HG02759 (cell line): ENCODE data around the gene SMOC1.

Experiments used
- ATAC-seq: cut with Tn5 transposase; IDR thresholded peaks from one replicate; pipeline ENCODE4 v1.9.1; 2021; ENCODE audit warnings: mild to moderate bottlenecking, moderate library complexity; ENCODE audit not compliant: unreplicated experiment

Gene SMOC1

GRCh38 chr14:70004791-70005190 is 125.6 kb downstream of the SMOC1 start:
- no peak for ATAC-seq

GRCh38 chr14:70005281-70005805 is 126.1 kb downstream of the SMOC1 start:
- no peak for ATAC-seq

GRCh38 chr14:70006699-70007098 is 127.5 kb downstream of the SMOC1 start:
- ATAC-seq: no peak

GRCh38 chr14:70008284-70009262 is 129.4 kb downstream of the SMOC1 start:
- ATAC-seq: no peak

DNA sequence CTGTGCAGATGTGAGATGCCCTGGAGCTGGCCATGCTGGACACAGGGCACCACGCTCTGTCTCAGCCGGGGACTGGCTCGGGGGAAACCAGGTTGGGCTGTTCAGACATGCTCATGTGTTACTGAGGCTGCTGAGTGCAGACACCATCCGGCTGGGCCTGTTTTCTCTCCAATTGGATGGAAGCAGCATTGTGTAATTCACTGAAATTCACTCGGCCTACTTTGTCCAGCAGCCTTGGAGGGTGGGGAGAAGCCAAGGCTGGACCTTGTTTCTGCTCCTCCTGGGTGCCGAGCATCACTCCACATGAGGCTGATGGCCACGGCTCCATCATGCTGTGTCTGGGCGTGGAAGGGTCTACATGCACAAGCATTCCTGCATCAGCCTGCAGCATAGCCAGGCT is 130.7 kb downstream of the SMOC1 start:
- no peak for ATAC-seq

DNA sequence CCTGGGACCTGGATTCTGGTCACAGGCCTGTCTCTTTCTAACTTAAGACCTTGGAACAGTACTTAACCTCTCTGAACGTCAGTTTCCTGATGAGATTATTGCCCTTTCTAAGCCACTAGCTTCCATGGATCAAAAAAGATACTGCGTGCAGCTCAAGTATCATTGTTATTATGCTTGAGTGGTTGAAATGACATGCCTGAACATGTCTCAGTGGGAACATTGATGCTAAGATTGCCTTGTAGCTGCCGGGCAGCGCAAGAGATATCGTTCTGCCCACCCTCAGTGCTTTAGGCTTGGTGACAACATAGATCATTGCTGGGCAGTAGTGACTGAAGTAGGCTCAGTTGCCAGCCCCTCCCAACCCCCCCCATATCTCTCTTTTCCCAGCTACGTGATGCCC is 131.9 kb downstream of the SMOC1 start:
- no peak for ATAC-seq

DNA sequence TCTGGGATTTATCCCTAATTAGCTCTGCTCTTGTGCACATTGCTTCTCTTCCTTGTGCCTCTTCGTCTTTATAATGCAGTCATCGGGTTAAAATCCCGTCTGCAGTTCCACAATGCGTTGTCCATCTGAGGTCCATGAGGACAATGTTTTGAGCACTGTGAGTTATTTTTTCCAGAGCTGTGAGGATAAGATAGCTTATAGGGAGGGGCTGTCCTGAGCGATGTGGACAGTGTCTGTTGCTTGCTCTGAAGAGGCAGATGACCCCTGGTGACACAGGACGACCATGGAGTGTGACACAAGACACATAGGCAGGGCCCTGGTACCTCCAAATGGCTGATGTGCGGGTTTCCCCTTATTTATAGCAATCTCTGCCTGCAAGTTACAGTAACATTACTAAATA is 132.5 kb downstream of the SMOC1 start:
- no peak for ATAC-seq

GRCh38 chr14:70013271-70013873 is 134.2 kb downstream of the SMOC1 start:
- no peak for ATAC-seq

DNA sequence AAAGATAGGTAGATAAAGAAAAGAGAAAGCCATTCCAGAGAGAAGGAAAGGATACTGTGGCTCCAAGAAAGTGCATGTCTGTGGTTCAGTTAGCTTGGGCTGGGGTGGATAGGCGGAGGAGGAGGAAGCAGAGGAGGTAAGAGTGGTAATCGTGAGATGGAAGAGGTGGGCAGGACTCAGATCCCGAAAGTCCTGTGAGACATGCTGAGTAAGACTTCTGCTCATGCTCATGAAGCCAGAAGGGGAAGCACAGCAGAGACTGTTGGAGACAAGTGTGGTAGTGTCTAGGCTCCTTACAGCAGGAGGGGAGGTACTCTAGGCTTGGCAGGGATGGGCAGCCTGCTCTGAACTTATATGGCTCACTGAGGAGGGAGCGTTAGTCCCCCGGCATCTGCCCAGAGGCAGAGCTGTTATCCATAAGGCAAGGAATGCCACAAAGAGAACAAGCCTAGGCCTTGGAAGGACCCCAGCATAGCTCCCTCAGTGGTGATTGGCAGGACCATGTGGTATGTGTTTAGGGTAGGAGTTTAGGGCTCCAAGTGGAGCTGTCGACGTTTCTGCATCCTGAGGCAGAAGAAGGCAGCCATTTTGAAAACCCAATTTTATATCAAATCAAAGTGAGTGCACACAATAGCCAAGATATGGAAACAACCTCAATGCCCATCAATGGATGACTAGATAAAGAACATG is 135.3 kb downstream of the SMOC1 start:
- ATAC-seq: no peak

DNA sequence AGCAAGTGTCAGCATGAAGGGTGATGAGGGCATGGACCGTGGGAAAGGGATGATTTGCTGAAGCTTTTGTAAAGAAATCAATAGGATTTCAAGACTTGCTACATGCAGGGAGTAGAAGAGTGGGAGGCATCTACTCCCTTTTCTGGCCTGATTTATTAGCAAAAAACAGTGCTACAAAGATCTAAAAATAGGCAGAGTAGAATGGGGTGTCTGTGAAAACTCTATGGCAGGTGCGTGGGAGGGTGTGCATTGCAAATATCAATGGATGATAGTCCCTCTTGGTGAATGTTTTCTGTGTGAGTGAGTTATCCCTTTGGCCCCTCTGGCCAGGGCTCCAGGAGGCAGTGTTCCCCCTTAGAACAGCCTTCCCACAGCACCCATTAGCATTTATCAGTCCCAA is 139.0 kb downstream of the SMOC1 start:
- ATAC-seq: no peak

DNA sequence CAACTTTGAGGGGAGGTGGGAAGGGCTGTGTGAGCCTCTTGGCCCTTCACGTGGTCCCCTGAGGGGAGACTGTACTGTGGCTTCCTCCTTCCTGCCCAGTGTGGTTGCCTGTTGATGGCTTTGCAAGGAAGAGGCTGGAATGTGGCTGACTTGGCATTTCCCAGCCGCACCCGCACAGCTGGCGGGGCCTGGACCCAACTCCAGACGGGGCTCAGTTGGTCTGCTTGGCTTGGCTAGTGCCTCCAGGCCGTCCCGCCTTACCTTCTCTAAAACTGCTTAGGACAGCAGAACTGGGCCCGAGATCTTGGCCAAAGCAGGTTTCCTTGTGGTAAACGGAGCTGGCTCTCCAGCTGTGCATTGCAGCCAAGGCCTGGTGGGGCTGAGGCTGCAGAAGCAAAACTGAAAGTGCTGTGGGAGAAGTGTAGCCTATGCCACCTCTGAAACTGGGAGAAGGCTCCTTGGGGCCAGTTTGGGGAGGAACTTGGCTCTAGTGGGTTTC is 139.5 kb downstream of the SMOC1 start:
- peak; percentile 71 for ATAC-seq

GRCh38 chr14:70019695-70020094 is 140.5 kb downstream of the SMOC1 start:
- ATAC-seq: no peak

- no peak for ATAC-seq
Observed at GRCh38 chr14:70020352-70021170, 141.3 kb downstream of the SMOC1 start.

GRCh38 chr14:70021548-70022220 is 142.5 kb downstream of the SMOC1 start:
- ATAC-seq: no peak

GRCh38 chr14:70022771-70023445 is 143.7 kb downstream of the SMOC1 start:
- no peak for ATAC-seq

DNA sequence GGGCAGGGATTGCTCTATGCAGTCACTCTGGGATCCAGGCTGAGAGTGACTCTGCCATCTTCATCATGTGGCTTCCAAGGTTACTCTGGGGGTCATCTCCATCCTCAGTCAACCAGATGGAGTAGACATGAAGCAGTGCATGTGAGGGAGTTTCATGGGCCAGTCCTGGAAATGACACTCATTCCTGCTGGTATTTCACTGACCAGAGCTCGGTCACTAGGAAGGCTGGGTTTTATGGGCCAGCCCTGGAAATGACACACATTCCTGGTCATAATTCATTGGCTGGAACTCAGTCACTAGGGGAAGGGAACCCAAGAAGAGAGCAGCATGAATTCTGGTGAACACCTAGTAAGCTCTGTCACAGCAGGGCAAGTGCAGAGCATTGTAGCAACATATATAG is 144.7 kb downstream of the SMOC1 start:
- ATAC-seq: no peak

DNA sequence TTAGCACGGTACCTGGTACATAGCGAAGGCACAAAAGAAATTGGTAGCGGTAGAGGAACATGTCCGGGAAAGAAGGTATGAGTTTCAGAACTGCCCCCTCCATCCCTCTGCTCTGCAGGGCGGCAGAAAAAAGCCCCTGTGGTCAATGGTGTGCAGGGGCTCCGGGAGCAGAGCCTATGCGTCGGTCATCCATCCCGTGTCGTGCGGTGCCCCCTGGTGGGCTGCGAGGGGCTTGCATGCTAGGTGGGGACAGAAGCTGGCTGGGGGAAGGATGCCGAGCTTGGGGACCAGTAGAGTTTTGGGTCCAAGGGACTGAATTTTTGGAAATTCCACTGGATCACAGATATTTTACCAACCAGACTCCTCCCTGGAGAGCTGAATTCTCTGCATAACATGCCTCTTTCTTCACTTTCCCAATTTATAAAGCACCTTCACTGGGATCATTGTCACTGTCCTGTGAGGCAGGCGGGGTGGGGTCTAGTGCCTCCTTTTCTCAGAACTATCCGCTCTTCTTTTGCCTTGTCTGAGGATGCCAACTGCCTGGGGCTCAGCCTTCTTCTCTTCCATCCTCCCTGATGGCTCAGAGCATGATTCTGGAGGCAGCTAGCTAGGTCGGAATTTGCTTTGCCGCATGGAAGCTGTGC is 148.7 kb downstream of the SMOC1 start:
- no peak for ATAC-seq

- ATAC-seq: no peak
Observed at GRCh38 chr14:70029296-70030132, 150.3 kb downstream of the SMOC1 start.
